22Rv1 (cell line): Measurements from ENCODE around the gene MLLT10.

Experiments used
- ZFX ChIP-seq: fragments of 450-650 bp; IDR thresholded peaks from 2 replicates; pipeline ENCODE4 v1.6.1; 2017; ENCODE audit warnings: antibody characterized with exemption, borderline replicate concordance
- TF ChIP-seq, protein P1 (sequence below): fragments of 450-650 bp; IDR thresholded peaks from 2 replicates; pipeline ENCODE4 v1.5.1; 2017; ENCODE audit warnings: mild to moderate bottlenecking

DNA sequence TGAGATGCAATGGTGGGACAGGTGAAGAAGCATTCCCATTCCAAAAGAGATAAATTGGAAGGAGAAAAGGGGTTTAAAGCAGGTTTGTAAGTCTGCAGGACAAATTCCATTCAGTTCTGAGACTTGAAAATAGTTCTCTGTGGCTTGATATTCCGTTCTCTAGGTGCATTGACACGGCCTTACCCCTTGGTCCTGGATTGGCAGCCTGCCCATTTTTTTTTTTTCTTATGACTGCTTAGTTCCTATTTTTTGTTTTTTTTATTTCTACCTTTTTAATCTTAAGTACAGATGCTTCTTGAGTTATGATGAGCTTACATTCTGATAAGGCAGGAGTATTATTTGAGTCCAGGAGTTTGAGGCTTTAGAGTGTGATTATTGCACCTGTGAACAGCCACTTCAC is 70.6 kb downstream of the MLLT10 start:
- TF ChIP-seq, protein P1, sequence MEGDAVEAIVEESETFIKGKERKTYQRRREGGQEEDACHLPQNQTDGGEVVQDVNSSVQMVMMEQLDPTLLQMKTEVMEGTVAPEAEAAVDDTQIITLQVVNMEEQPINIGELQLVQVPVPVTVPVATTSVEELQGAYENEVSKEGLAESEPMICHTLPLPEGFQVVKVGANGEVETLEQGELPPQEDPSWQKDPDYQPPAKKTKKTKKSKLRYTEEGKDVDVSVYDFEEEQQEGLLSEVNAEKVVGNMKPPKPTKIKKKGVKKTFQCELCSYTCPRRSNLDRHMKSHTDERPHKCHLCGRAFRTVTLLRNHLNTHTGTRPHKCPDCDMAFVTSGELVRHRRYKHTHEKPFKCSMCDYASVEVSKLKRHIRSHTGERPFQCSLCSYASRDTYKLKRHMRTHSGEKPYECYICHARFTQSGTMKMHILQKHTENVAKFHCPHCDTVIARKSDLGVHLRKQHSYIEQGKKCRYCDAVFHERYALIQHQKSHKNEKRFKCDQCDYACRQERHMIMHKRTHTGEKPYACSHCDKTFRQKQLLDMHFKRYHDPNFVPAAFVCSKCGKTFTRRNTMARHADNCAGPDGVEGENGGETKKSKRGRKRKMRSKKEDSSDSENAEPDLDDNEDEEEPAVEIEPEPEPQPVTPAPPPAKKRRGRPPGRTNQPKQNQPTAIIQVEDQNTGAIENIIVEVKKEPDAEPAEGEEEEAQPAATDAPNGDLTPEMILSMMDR, result no peak
- TF ChIP-seq ZFX, result no peak
